Kidney epithelial cell (primary cell): ENCODE results near the gene RAP1GAP2. TPM values are rescaled to one million over a fixed set of nuclear protein-coding genes. Genes with fewer than 3 reads are reported as not detected.
"Not testable (repeated sequence)": the region's sequence is repeated elsewhere in the genome, so short reads cannot be mapped to it uniquely, and the experiment has no call there.

Source experiments
- DNase-seq: peaks from one replicate; pipeline ENCODE4 v3.0.0-alpha.2; 2010; ENCODE audit warnings: low read depth
- H3K27me3 ChIP-seq: 2 replicates; pipeline ENCODE4 v1.6.0; 2011; ENCODE audit warnings: low read length; ENCODE audit not compliant: control insufficient read depth, insufficient read depth
- H3K36me3 ChIP-seq: 2 replicates; pipeline ENCODE4 v1.5.1; 2011; ENCODE audit warnings: low read length; ENCODE audit not compliant: control insufficient read depth, insufficient read depth
- H3K4me3 ChIP-seq: 2 replicates; pipeline ENCODE4 v1.5.1; 2011; ENCODE audit warnings: low read depth, mild to moderate bottlenecking, control low read depth, low read length
- CTCF ChIP-seq: IDR thresholded peaks from 2 replicates; pipeline ENCODE4 v1.5.1; 2011; ENCODE audit warnings: mild to moderate bottlenecking, moderate library complexity, low read length, control low read depth, inconsistent platforms; ENCODE audit not compliant: insufficient read depth, poor library complexity, severe bottlenecking
- total RNA-seq: library from RNA; depleted of rRNA; stranded (reverse); fragments of >200 nt; gene quantifications from 2 replicates; pipeline ENCODE4 v1.2.3, GENCODE V29; 2015

RAP1GAP2 gene
- total RNA-seq, 1 donor from 2014 or later = 51.6 TPM

- Histone ChIP-seq H3K4me3 (no peak overlapping the region), H3K27me3 (no peaks in the 10 kb centered on the region), H3K36me3 (peaks cover 1% of the 10 kb centered on the region)
- no peak for TF ChIP-seq CTCF
- DNase-seq = no peak
Observed at GRCh38 chr17:3027786-3028532, 231.7 kb downstream of the RAP1GAP2 start.

- TF ChIP-seq CTCF = no peak
- Histone ChIP-seq H3K36me3 (peaks cover 1% of the 10 kb centered on the region), H3K27me3 (no peaks in the 10 kb centered on the region), H3K4me3 (no peak overlapping the region)
- no peak for DNase-seq
Observed at GRCh38 chr17:3029213-3029913, 233.1 kb downstream of the RAP1GAP2 start.

GRCh38 chr17:3030096-3030495 is 233.9 kb downstream of the RAP1GAP2 start:
- no peak for TF ChIP-seq CTCF
- Histone ChIP-seq H3K36me3 (peaks cover 1% of the 10 kb centered on the region), H3K4me3 (no peak overlapping the region), H3K27me3 (no peaks in the 10 kb centered on the region)
- no peak for DNase-seq

DNA sequence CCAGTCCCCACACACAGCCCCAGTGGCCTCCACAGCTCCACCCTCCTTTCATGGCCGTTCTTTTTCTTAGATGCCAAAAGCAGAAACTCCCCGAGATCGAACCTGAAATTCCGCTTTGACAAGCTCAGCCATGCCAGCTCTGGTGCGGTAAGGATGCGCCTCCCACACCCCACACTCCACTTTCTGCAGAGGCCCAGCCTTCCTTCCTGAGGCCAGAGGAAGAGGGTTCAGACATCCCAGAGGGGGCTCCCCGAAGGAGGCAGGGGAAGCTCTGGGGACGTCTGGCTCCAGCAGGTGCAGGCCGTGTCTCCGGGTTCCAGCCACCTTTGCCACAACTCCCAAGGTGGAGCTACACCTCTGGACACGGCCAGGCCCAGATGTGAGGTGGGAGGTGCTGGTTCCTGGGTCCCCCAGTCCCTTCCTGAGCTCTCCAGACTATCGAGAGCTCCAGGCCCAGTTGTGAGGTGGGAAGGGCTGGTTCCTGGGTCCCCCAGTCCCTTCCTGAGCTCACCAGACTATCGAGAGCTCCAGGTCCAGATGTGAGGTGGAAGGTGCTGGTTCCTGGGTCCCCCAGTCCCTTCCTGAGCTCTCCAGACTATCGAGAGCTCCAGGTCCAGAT is 234.7 kb downstream of the RAP1GAP2 start:
- DNase-seq = not testable (repeated sequence)

DNA sequence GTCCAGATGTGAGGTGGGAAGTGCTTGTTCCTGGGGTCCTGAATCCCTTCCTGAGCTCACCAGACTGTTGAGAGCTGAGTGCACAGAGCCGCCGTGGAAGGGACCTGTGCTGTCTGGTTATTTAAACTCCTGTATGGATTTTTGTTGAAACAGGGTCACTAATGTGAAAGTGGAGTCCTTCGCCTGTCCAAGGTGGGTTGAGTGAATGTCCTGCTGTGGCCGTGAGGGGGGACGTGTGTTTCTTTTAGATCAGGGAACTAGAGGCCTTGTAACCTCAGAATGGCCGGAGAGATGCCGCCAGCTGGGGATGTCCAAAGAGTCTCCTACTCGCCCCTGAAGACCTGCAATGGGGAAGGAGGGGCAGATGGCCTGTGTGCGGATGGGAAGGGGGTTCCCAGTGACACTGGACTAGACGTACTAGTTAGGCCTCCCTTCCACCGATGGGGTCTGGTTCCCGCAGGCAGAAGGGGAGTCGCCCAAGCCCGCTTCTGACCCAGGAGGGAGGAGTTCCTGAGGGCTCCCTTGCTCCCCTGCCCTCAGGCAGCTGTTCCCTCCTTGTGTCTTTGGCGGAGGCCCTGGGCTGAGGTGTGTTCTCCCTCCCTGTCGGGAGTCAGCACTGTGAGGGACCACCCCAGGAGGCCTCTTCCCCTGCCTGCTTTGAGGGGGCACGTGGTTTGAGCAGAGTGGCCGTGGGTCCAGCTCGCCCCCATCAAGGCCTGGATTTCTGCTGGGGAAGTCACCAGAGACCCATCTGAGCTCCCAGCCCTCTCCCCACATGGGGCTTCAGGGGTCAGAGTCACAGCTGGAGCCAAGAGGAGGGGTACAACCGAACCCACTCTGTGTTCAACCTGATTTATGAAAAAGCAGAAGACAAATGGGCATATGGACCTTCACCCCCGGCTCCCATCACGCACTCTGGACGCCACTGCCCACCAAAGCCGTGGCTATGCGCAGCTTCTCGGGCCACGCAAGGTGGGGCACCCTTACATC is 236.3 kb downstream of the RAP1GAP2 start:
- Histone ChIP-seq H3K36me3 (no peaks in the 10 kb centered on the region), H3K27me3 (no peaks in the 10 kb centered on the region), H3K4me3 (no peak overlapping the region)
- no peak for DNase-seq
- TF ChIP-seq CTCF = no peak

More for the DNA sequence above, 234.7 kb downstream of the RAP1GAP2 start:
- H3K36me3 ChIP-seq, H3K27me3 ChIP-seq, H3K4me3 ChIP-seq: not testable (repeated sequence)
